H1 (cell line): ENCODE measurements around the gene DHRS4. TPM values are rescaled to one million over a fixed set of nuclear protein-coding genes. Genes with fewer than 3 reads are reported as not detected.

Experiments used
- BCL11A ChIP-seq, 2 experiments: IDR thresholded peaks; one replicate each; pipeline ENCODE4 v1.6.1; 2011; ENCODE audit warnings: low read depth in 2 of 2, low read length in 2 of 2, mild to moderate bottlenecking in 2 of 2
- GABPA ChIP-seq: IDR thresholded peaks from 2 replicates; pipeline ENCODE4 v1.6.1; 2011; ENCODE audit warnings: mild to moderate bottlenecking, low read length, moderate library complexity, borderline replicate concordance; ENCODE audit not compliant: insufficient read depth
- KDM4A ChIP-seq: IDR thresholded peaks from one replicate; pipeline ENCODE4 v1.7.1; 2012; ENCODE audit warnings: low read depth, mild to moderate bottlenecking, moderate library complexity, low read length, inconsistent platforms; ENCODE audit not compliant: severe bottlenecking
- RBBP5 ChIP-seq: IDR thresholded peaks from 2 replicates; pipeline ENCODE4 v1.7.1; 2012; ENCODE audit warnings: low read depth, mild to moderate bottlenecking, inconsistent platforms, low read length, moderate library complexity, borderline replicate concordance
- SP1 ChIP-seq: IDR thresholded peaks from 2 replicates; pipeline ENCODE4 v1.6.1; 2011; ENCODE audit warnings: low read depth, low read length
- TBP ChIP-seq: IDR thresholded peaks from 2 replicates; pipeline ENCODE4 v1.6.1; 2011; ENCODE audit warnings: low read depth, low read length, improper control_type of control experiment
- polyA plus RNA-seq, 7 experiments: library from polyadenylated mRNA; depleted of rRNA in 3 of 7; stranded (reverse) in 5 of 7; unstranded in 2 of 7; fragments of >200 nt in 5 of 7; fragments of 200-250 nt in 2 of 7; gene quantifications; 1 replicate in 5 of 7; 2 replicates in 1 of 7; 4 replicates in 1 of 7; pipeline versions ENCODE4 v1.2.1 to v1.2.3, GENCODE V29; 2011 to 2013; ENCODE audit warnings: missing spikeins in 2 of 7, mixed read lengths in 2 of 7
- total RNA-seq: library from RNA; stranded (reverse); fragmentation: NEBNext Ultra II Directional; extraction: Animal tissue kit (Norgen Biotek cat#: 25700); gene quantifications from 2 replicates; pipeline ENCODE4 v1.2.1, GENCODE V29; 2021
- TF ChIP-seq, protein P1 (sequence below): IDR thresholded peaks from 2 replicates; pipeline ENCODE4 v1.6.1; 2012; ENCODE audit warnings: inconsistent platforms

DHRS4 gene
- total and polyA plus RNA-seq, 2 of the 8 experiments (the other 6 are each of a cell fraction or from before 2014, with no cell fraction given), result 11.7 to 16.2 TPM

DNA sequence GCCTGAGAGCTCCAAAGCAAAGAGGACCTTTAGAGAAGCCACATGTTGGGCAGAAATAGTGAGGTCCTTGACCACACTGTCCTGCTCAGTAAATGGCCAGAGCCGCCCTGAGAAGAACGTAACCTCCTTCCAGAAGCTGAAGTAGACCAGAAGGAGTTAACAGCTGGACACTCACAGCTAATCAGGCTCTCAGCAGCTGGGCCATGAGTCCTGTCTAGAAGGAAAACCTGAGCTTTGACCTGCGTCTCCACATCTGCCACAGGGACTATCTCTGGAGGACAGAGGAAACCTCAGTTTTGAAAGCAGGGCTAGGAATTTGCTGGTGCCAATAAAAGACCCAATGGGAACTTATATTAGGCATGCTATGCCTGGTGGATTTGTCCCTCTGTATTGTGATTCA, 12.3 kb upstream of the DHRS4 start (continued):
- no peak for TF ChIP-seq GABPA
- no peak for TF ChIP-seq TBP
- TF ChIP-seq RBBP5, result no peak
- TF ChIP-seq, protein P1, sequence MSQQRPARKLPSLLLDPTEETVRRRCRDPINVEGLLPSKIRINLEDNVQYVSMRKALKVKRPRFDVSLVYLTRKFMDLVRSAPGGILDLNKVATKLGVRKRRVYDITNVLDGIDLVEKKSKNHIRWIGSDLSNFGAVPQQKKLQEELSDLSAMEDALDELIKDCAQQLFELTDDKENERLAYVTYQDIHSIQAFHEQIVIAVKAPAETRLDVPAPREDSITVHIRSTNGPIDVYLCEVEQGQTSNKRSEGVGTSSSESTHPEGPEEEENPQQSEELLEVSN, result no peak
- TF ChIP-seq KDM4A, result no peak
- no peak for TF ChIP-seq SP1
- no peak for TF ChIP-seq BCL11A (IDR thresholded peaks at IDR 0.05; ENCODE audit: low read depth in 2 of 2, low read length in 2 of 2)
- TF ChIP-seq, all 59 proteins: peak for 0
